Neural progenitor cell (in vitro differentiated cells): ENCODE measurements around the gene TMEM100.

Experiments used
- CTCF ChIP-seq: fragments of 200-600 bp; sonication (generic); IDR thresholded peaks from 2 replicates; pipeline ENCODE4 v1.5.1; 2017; ENCODE audit warnings: antibody characterized with exemption, mild to moderate bottlenecking
- EZH2 ChIP-seq: fragments of 200-600 bp; sonication (generic); IDR thresholded peaks from 2 replicates; pipeline ENCODE4 v1.6.1; 2017; ENCODE audit warnings: antibody characterized with exemption, mild to moderate bottlenecking, moderate library complexity
- EZH2phosphoT487 ChIP-seq: fragments of 200-600 bp; sonication (generic); IDR thresholded peaks from 2 replicates; pipeline ENCODE4 v1.6.1; 2017; ENCODE audit warnings: antibody characterized with exemption

- no peak for TF ChIP-seq EZH2phosphoT487
- no peak for TF ChIP-seq CTCF
- no peak for TF ChIP-seq EZH2
These were observed 41.9 kb upstream of the TMEM100 start for GRCh38 chr17:55764610-55765009.
